Measurements from ENCODE around the gene RNF225.
"Not testable (repeated sequence)": the region's sequence is repeated elsewhere in the genome, so short reads cannot be mapped to it uniquely, and the experiment has no call there.

RNF225 gene

GRCh38 chr19:58387338-58388174 is 7.9 kb upstream of the RNF225 start:
- no peak for DNase-seq (ENCODE audit: low read depth in 2 of 2)

GRCh38 chr19:58388175-58388526 is 7.3 kb upstream of the RNF225 start:
- no peak for DNase-seq (ENCODE audit: low read depth in 2 of 2)

- DNase-seq (ENCODE audit: low read depth in 2 of 2), result no peak
Observed at GRCh38 chr19:58392945-58393724, 2.3 kb upstream of the RNF225 start.

- DNase-seq (ENCODE audit: low read depth in 2 of 2), result no peak
Observed at GRCh38 chr19:58393725-58394033, 1.8 kb upstream of the RNF225 start.

DNA sequence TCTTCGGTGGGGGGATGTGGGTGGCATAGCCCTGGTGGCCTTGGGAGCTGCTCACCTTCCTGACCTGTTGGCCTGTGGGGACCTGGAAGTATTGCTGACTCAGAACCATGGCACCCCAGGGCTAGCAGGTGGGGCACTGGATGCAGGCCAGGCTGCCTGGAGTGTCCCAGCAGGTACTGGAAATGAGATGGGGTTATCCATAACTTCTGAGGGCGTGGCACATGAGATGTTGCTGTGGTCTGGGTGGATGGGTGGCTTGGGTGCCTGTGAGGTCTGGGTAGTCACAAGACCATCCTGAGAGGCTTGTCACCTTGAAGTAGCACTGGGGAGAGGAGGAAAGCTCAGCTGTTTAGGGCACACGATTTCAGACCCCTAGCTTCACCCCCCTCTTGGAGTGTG is 636 bp upstream of the RNF225 start:
- DNase-seq (ENCODE audit: low read depth in 2 of 2), result no peak

DNA sequence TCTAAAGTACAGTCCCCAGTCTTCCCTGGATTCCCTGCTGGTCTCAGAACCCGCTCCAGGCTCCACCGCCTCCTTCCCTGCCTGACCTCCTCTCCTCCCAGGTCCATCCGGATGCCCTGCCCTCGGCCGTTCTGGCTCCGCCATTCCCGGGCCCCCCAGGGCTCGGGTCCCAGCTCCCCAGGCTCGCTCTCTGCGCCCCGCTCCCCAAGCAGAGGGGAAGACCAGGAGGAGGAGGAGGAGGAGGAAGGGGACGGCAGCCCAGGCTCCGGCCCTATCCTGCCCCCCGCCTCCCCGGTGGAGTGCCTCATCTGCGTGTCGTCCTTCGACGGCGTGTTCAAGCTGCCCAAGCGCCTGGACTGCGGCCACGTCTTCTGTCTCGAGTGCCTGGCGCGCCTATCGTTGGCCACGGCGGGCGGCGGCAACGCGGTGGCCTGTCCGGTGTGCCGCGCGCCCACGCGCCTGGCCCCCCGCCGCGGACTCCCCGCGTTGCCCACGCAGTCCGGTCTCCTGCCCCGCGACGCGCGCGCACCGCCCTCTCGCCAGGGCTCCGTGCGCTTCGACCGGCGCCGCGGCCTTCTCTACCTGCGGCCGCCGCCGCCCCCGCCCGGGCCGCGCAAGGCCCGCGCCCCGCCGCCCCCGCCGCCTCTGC is 647 bp downstream of the RNF225 start:
- DNase-seq (ENCODE audit: low read depth in 2 of 2), result no peak

GRCh38 chr19:58396691-58397532 is 1.5 kb downstream of the RNF225 start:
- DNase-seq (ENCODE audit: low read depth in 2 of 2), result no peak

DNA sequence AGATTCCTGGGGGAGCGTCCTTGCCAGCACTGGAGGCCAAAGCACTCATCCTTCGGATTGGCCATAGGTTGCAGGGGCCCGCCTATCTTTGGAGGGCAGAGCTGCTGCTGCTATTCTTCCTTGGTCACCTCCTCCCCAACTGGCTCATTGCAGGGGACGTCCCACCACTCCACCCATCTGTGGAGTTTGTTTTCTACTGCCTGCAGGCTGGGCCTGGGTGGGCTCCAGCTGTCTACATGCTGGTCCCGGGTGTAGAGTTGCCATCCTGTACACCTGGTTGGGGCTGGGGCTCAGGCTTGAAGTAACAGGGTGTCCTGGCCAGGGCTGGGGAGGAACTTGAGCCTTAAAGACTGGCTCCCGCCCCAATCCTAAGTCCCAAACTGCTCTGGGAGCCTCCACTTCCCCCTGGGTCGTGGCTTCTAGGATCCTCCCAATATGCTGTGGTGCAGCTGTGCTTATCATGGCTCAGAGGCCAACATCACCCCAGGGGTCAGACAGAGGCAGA is 2.1 kb downstream of the RNF225 start:
- DNase-seq (ENCODE audit: low read depth in 2 of 2), result no peak

- DNase-seq (ENCODE audit: low read depth in 2 of 2), result no peak
Observed at GRCh38 chr19:58398087-58398486, 2.6 kb downstream of the RNF225 start.

DNA sequence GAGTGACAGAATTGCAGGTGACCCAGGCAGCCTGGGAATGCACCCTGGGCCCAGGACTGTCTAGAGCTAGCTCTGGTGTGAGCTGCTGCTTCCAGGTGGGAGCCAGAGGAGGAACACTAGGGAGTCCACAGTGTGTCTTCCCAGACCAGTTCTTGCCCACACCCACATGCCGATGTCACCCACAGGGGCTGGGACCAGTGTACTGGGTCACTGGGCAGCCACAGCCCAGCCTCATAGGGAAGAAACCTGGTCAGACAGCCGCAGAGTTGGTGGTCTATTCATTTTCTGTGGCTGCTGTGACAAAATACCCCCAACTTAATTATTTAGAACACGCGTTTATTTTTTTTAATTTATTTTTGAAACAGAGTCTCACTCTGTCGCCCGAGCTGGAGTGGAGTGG is 3.1 kb downstream of the RNF225 start:
- DNase-seq (ENCODE audit: low read depth in 2 of 2), result no peak

- no peak for DNase-seq (ENCODE audit: low read depth in 2 of 2)
Observed at GRCh38 chr19:58399903-58400302, 4.4 kb downstream of the RNF225 start.

- DNase-seq (ENCODE audit: low read depth in 2 of 2), result no peak
Observed at GRCh38 chr19:58400316-58400915, 5.0 kb downstream of the RNF225 start.

DNA sequence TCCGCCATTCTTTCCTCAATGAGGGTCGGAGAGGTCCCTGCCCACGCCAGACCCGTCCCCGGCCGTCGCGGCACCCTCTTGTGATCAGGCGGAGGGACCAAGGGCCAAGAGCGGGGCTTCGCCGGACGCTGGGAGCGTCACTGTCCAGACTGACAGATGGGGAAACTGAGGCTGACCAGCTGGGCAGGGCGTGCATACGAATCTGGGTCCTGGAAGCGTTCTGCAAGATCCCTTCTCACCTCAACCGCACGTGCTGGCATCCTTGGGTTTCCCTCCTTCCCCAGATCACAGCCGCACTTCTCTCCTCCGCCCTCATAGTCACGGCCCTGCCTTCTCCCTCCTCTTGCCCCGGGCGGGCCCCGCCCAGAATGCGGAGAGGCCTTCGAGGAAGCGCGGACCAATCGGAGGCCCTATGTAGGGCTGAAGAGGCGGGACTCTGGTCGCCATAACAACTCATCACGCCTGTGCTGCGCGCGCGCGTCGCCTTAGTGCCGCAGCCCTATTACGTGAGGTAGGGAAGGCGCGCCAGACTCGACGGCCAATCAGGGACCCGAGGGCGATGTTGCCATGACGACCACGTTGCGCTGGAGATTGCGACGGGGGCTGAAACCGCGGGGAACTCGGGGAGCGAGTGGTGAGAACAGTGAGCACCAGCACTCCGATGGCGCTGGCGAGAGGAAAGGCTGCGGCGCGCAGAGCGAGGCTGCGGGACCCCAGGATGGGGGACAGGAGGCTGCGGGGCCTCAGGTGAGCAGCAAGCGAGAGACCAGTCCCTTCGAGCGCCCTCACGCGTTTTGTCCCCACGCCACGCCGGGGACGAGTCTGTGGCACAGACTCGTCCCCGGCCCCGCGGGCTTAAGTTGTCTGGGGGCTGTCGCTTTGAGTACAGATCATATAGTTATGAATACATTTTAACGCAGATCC is 5.7 kb downstream of the RNF225 start:
- DNase-seq (ENCODE audit: low read depth in 2 of 2), result peak; percentile 98 to 99

- no peak for DNase-seq (ENCODE audit: low read depth in 2 of 2)
Observed at GRCh38 chr19:58401840-58402421, 6.5 kb downstream of the RNF225 start.

DNA sequence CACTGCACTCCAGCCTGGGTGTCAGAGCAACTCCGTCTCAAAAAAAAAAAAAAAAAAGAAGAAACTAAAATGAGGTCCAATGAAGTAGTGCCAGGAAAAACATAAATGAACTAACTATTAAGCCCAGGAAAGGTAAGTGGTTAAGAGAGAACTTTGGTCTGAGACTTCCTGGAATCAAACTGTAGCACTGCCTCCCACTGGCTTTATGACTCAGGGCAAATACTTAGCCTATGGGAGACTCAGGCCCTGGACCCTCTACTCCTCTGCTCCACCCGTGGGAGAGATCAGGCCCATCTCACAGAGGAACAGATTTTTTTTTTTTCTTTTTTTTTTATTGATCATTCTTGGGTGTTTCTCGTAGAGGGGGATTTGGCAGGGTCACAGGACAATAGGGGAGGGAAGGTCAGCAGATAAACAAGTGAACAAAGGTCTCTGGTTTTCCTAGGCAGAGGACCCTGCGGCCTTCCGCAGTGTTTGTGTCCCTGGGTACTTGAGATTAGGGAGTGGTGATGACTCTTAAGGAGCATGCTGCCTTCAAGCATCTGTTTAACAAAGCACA is 8.5 kb downstream of the RNF225 start:
- not testable (repeated sequence) for DNase-seq (ENCODE audit: low read depth in 2 of 2)

DNA sequence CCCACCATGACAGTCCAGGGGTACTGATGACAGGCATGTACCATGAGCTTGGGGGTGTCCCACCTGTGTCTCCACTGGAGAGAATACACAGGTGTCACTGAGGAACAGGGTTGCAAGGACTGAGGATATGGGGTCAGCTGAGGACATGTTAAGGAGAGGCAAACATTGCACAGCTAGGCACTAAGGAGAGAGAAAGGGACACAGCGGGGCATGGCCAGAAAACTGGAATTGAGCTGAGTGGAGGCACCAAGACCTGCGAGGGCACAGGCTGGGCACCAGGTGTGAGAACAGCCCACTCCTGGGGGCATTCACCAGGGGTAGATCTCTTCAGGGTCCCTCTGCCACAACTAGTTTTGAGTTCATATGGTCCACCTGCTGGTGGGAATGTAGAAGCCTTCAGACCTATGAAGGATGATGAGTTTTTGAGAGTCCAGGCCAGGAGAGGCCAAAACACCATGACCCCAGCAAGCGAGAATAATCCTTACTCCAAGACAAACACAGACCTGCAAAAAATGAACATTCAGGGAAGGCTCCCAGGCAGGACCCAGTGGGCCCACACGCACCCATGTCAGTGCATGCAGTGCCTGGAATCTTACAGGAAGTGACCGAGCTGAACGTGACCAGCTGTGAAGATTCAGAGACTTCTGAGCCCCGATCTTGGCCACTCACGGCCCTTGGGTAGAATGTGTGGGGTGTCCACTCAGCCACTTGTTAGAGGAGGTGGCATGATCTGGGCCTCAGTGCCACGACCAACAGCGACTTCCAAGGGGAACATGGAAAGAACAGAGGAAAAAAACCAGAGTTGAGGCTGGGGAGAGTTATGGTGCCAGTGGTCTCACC is 11.6 kb downstream of the RNF225 start:
- no peak for DNase-seq (ENCODE audit: low read depth in 2 of 2)

DNA sequence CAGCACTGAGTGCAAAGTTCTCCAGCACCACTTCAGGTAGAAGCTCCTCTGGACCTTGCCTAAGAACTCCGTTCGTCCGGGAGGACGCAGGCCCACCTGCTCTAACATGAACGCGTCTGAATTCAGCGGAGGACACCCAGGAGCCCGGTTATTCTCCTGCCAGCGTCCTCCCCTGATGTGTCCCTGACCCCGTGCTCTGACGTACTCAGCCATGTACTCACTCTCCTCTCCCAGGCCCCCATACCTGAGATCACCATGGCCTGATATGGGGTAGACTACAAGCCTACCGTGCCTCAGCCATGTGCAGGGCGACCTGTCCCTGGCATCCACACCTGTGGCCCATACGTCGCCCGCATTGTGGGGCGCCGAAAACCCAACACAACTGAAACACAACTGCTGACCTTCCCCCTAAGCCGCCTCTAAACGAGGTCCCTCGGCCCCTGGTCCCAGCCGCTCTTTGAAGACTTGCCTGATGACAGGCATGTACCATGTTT is 12.2 kb downstream of the RNF225 start:
- no peak for DNase-seq (ENCODE audit: low read depth in 2 of 2)

All from fibroblast of skin of left biceps (primary cell).